ENCODE measurements around the gene VSTM4.

DNA sequence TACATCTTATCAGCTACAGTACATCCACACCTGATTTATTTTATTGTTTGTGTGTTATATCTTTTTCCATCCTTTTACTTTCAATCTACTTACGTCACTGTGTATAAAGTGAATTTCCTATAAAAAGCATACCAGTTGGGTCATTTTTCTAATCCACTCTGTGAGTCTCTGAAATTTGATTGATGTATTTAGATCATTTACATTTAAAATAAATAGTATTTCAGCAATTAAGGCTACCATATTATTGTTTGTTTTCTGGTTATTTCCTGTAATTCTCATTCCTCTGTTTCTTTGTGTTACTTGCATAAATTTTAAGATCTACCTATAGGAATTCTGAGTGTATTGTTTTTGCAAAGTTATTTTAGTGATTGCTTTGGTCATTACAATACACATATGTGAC lies 53.7 kb downstream of the VSTM4 start:
- TF ChIP-seq, protein P1, sequence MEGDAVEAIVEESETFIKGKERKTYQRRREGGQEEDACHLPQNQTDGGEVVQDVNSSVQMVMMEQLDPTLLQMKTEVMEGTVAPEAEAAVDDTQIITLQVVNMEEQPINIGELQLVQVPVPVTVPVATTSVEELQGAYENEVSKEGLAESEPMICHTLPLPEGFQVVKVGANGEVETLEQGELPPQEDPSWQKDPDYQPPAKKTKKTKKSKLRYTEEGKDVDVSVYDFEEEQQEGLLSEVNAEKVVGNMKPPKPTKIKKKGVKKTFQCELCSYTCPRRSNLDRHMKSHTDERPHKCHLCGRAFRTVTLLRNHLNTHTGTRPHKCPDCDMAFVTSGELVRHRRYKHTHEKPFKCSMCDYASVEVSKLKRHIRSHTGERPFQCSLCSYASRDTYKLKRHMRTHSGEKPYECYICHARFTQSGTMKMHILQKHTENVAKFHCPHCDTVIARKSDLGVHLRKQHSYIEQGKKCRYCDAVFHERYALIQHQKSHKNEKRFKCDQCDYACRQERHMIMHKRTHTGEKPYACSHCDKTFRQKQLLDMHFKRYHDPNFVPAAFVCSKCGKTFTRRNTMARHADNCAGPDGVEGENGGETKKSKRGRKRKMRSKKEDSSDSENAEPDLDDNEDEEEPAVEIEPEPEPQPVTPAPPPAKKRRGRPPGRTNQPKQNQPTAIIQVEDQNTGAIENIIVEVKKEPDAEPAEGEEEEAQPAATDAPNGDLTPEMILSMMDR (IDR thresholded peaks at IDR 0.05): no peak
- TF ChIP-seq, protein P2, sequence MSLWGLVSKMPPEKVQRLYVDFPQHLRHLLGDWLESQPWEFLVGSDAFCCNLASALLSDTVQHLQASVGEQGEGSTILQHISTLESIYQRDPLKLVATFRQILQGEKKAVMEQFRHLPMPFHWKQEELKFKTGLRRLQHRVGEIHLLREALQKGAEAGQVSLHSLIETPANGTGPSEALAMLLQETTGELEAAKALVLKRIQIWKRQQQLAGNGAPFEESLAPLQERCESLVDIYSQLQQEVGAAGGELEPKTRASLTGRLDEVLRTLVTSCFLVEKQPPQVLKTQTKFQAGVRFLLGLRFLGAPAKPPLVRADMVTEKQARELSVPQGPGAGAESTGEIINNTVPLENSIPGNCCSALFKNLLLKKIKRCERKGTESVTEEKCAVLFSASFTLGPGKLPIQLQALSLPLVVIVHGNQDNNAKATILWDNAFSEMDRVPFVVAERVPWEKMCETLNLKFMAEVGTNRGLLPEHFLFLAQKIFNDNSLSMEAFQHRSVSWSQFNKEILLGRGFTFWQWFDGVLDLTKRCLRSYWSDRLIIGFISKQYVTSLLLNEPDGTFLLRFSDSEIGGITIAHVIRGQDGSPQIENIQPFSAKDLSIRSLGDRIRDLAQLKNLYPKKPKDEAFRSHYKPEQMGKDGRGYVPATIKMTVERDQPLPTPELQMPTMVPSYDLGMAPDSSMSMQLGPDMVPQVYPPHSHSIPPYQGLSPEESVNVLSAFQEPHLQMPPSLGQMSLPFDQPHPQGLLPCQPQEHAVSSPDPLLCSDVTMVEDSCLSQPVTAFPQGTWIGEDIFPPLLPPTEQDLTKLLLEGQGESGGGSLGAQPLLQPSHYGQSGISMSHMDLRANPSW (CRISPR knock-in tag; conservative IDR thresholded peaks at IDR 0.05; ENCODE audit: low read depth): no peak
- TF ChIP-seq, protein P3, sequence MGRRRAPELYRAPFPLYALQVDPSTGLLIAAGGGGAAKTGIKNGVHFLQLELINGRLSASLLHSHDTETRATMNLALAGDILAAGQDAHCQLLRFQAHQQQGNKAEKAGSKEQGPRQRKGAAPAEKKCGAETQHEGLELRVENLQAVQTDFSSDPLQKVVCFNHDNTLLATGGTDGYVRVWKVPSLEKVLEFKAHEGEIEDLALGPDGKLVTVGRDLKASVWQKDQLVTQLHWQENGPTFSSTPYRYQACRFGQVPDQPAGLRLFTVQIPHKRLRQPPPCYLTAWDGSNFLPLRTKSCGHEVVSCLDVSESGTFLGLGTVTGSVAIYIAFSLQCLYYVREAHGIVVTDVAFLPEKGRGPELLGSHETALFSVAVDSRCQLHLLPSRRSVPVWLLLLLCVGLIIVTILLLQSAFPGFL (CRISPR knock-in tag; IDR thresholded peaks at IDR 0.05; ENCODE audit: borderline replicate concordance): no peak
- TF ChIP-seq TCF7 (CRISPR knock-in tag; IDR thresholded peaks at IDR 0.05; ENCODE audit: low read depth) (no peak), ZBTB21 (CRISPR knock-in tag; IDR thresholded peaks at IDR 0.05; ENCODE audit: borderline replicate concordance) (no peak), RELA (CRISPR knock-in tag; IDR thresholded peaks at IDR 0.05; ENCODE audit: borderline replicate concordance) (no peak), JUN (CRISPR knock-in tag; IDR thresholded peaks at IDR 0.05) (no peak), CREB1 (CRISPR knock-in tag; IDR thresholded peaks at IDR 0.05) (no peak), NR1H2 (CRISPR knock-in tag; IDR thresholded peaks at IDR 0.05) (no peak), OVOL2 (CRISPR knock-in tag; IDR thresholded peaks at IDR 0.05; ENCODE audit: borderline replicate concordance) (no peak)
- TF ChIP-seq, protein P4, sequence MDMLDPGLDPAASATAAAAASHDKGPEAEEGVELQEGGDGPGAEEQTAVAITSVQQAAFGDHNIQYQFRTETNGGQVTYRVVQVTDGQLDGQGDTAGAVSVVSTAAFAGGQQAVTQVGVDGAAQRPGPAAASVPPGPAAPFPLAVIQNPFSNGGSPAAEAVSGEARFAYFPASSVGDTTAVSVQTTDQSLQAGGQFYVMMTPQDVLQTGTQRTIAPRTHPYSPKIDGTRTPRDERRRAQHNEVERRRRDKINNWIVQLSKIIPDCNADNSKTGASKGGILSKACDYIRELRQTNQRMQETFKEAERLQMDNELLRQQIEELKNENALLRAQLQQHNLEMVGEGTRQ (CRISPR knock-in tag; IDR thresholded peaks at IDR 0.05): no peak
- TF ChIP-seq, protein P5, sequence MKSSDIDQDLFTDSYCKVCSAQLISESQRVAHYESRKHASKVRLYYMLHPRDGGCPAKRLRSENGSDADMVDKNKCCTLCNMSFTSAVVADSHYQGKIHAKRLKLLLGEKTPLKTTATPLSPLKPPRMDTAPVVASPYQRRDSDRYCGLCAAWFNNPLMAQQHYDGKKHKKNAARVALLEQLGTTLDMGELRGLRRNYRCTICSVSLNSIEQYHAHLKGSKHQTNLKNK (CRISPR knock-in tag; IDR thresholded peaks at IDR 0.05): no peak
- TF ChIP-seq, protein P6, sequence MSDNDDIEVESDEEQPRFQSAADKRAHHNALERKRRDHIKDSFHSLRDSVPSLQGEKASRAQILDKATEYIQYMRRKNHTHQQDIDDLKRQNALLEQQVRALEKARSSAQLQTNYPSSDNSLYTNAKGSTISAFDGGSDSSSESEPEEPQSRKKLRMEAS (CRISPR knock-in tag; IDR thresholded peaks at IDR 0.05): no peak
- TF ChIP-seq, protein P7, sequence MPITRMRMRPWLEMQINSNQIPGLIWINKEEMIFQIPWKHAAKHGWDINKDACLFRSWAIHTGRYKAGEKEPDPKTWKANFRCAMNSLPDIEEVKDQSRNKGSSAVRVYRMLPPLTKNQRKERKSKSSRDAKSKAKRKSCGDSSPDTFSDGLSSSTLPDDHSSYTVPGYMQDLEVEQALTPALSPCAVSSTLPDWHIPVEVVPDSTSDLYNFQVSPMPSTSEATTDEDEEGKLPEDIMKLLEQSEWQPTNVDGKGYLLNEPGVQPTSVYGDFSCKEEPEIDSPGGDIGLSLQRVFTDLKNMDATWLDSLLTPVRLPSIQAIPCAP (CRISPR knock-in tag; IDR thresholded peaks at IDR 0.05): no peak

Data from WTC11 (cell line).